H1 (cell line): ENCODE data around the gene MAP2K1. TPM values are rescaled to one million over a fixed set of nuclear protein-coding genes. Genes with fewer than 3 reads are reported as not detected.

Experiments used
- CHD1 ChIP-seq: IDR thresholded peaks from 2 replicates; pipeline ENCODE4 v1.6.1; 2012; ENCODE audit warnings: low read depth, low read length, improper control_type of control experiment
- polyA plus RNA-seq, 7 experiments: library from polyadenylated mRNA; depleted of rRNA in 3 of 7; stranded (reverse) in 5 of 7; unstranded in 2 of 7; fragments of >200 nt in 5 of 7; fragments of 200-250 nt in 2 of 7; gene quantifications; 1 replicate in 5 of 7; 2 replicates in 1 of 7; 4 replicates in 1 of 7; pipeline versions ENCODE4 v1.2.1 to v1.2.3, GENCODE V29; 2011 to 2013; ENCODE audit warnings: missing spikeins in 2 of 7, mixed read lengths in 2 of 7
- total RNA-seq: library from RNA; stranded (reverse); fragmentation: NEBNext Ultra II Directional; extraction: Animal tissue kit (Norgen Biotek cat#: 25700); gene quantifications from 2 replicates; pipeline ENCODE4 v1.2.1, GENCODE V29; 2021

MAP2K1 gene
- total and polyA plus RNA-seq, 2 of the 8 experiments (the other 6 are each of a cell fraction or from before 2014, with no cell fraction given) = 54.7 to 78.2 TPM

GRCh38 chr15:66388043-66388363 is 1.3 kb downstream of the MAP2K1 start (continued):
- no peak for TF ChIP-seq CHD1
